Bronchial epithelial cell (primary cell): ENCODE data around the gene CDKN2B. TPM values are rescaled to one million over a fixed set of nuclear protein-coding genes. Genes with fewer than 3 reads are reported as not detected.

Source experiments
- DNase-seq: peaks from one replicate; pipeline ENCODE4 v3.0.0-alpha.2; 2010; ENCODE audit warnings: low read depth
- FAIRE-seq: peaks from 2 replicates; lab custom pipeline; 2011; peaks lifted over from hg19 to GRCh38; lab: Jason Lieb, UNC
- H3K27me3 ChIP-seq: 2 replicates; pipeline ENCODE4 v1.5.1; 2011; ENCODE audit warnings: low read length; ENCODE audit not compliant: control insufficient read depth, insufficient read depth
- H3K36me3 ChIP-seq: 2 replicates; pipeline ENCODE4 v1.5.1; 2011; ENCODE audit warnings: low read length; ENCODE audit not compliant: control insufficient read depth, insufficient read depth
- H3K4me3 ChIP-seq: 2 replicates; pipeline ENCODE4 v1.5.1; 2011; ENCODE audit warnings: mild to moderate bottlenecking, low read depth, low read length, control low read depth
- CTCF ChIP-seq: IDR thresholded peaks from 2 replicates; pipeline ENCODE4 v1.5.1; 2011; ENCODE audit warnings: mild to moderate bottlenecking, moderate library complexity, low read length, control low read depth, inconsistent platforms; ENCODE audit not compliant: insufficient read depth, severe bottlenecking
- total RNA-seq: library from RNA; depleted of rRNA; stranded (reverse); fragments of >200 nt; gene quantifications from 2 replicates; pipeline ENCODE4 v1.2.1, GENCODE V29; 2014

Gene CDKN2B
- total RNA-seq, 1 donor from 2014 or later = 29.2 TPM

- no peak for DNase-seq
- FAIRE-seq = no peak
- H3K36me3 ChIP-seq = no peaks in the 10 kb centered on the region
- no peaks in the 10 kb centered on the region for H3K27me3 ChIP-seq
- H3K4me3 ChIP-seq = no peak overlapping the region
- TF ChIP-seq CTCF = no peak
Observed at GRCh38 chr9:22046243-22046885, 37.3 kb upstream of the CDKN2B start.

- no peaks in the 10 kb centered on the region for H3K36me3 ChIP-seq
- no peak for FAIRE-seq
- no peak for DNase-seq
- H3K4me3 ChIP-seq = no peak overlapping the region
- no peaks in the 10 kb centered on the region for H3K27me3 ChIP-seq
- TF ChIP-seq CTCF = no peak
Observed at GRCh38 chr9:22045423-22045822, 36.3 kb upstream of the CDKN2B start.

- TF ChIP-seq CTCF = no peak
- no peaks in the 10 kb centered on the region for H3K27me3 ChIP-seq
- DNase-seq = peak; percentile 95
- no peak overlapping the region for H3K4me3 ChIP-seq
- no peaks in the 10 kb centered on the region for H3K36me3 ChIP-seq
- no peak for FAIRE-seq
Observed at GRCh38 chr9:22044583-22044982, 35.5 kb upstream of the CDKN2B start.

GRCh38 chr9:22043928-22044327 lies 34.8 kb upstream of the CDKN2B start:
- Histone ChIP-seq H3K27me3 (no peaks in the 10 kb centered on the region), H3K4me3 (no peak overlapping the region), H3K36me3 (no peaks in the 10 kb centered on the region)
- no peak for DNase-seq
- no peak for FAIRE-seq
- TF ChIP-seq CTCF = no peak

GRCh38 chr9:22041775-22042174 lies 32.7 kb upstream of the CDKN2B start:
- DNase-seq (peak; percentile 97), FAIRE-seq (peak; percentile 80)
- no peaks in the 10 kb centered on the region for H3K27me3 ChIP-seq
- H3K4me3 ChIP-seq = no peak overlapping the region
- no peak for TF ChIP-seq CTCF
- no peaks in the 10 kb centered on the region for H3K36me3 ChIP-seq

- DNase-seq (no peak), FAIRE-seq (no peak)
- no peaks in the 10 kb centered on the region for H3K27me3 ChIP-seq
- H3K36me3 ChIP-seq = no peaks in the 10 kb centered on the region
- TF ChIP-seq CTCF = no peak
- H3K4me3 ChIP-seq = no peak overlapping the region
Observed at GRCh38 chr9:22041344-22041743, 32.2 kb upstream of the CDKN2B start.
